ENCODE measurements around the gene G3BP1.

The G3BP1 gene

GRCh38 chr5:151741678-151742423, 29.9 kb upstream of the G3BP1 start:
- Histone ChIP-seq H3K4me3 (replicated peaks; ENCODE audit: insufficient read depth, low read length) (no peak overlapping the region), H3K27ac (replicated peaks) (no peak overlapping the region), H3K27me3 (ENCODE audit: insufficient read depth, poor library complexity, severe bottlenecking) (no peaks in the 10 kb centered on the region)
- TF ChIP-seq GABPA (IDR thresholded peaks at IDR 0.05; ENCODE audit: low read depth) (no peak), POLR2AphosphoS5 (IDR thresholded peaks at IDR 0.05; ENCODE audit: low read depth) (no peak), CTCF (IDR thresholded peaks at IDR 0.05; ENCODE audit: insufficient read depth, low read length) (no peak), SPI1 (IDR thresholded peaks at IDR 0.05; ENCODE audit: borderline replicate concordance, low read depth) (no peak)
- TF ChIP-seq, protein P1, sequence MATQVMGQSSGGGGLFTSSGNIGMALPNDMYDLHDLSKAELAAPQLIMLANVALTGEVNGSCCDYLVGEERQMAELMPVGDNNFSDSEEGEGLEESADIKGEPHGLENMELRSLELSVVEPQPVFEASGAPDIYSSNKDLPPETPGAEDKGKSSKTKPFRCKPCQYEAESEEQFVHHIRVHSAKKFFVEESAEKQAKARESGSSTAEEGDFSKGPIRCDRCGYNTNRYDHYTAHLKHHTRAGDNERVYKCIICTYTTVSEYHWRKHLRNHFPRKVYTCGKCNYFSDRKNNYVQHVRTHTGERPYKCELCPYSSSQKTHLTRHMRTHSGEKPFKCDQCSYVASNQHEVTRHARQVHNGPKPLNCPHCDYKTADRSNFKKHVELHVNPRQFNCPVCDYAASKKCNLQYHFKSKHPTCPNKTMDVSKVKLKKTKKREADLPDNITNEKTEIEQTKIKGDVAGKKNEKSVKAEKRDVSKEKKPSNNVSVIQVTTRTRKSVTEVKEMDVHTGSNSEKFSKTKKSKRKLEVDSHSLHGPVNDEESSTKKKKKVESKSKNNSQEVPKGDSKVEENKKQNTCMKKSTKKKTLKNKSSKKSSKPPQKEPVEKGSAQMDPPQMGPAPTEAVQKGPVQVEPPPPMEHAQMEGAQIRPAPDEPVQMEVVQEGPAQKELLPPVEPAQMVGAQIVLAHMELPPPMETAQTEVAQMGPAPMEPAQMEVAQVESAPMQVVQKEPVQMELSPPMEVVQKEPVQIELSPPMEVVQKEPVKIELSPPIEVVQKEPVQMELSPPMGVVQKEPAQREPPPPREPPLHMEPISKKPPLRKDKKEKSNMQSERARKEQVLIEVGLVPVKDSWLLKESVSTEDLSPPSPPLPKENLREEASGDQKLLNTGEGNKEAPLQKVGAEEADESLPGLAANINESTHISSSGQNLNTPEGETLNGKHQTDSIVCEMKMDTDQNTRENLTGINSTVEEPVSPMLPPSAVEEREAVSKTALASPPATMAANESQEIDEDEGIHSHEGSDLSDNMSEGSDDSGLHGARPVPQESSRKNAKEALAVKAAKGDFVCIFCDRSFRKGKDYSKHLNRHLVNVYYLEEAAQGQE (IDR thresholded peaks at IDR 0.05; ENCODE audit: insufficient replicate concordance, low read depth), result no peak
- DNase-seq (ENCODE audit: low read depth in 1 of 2, low spot score in 1 of 2), result no peak

DNA sequence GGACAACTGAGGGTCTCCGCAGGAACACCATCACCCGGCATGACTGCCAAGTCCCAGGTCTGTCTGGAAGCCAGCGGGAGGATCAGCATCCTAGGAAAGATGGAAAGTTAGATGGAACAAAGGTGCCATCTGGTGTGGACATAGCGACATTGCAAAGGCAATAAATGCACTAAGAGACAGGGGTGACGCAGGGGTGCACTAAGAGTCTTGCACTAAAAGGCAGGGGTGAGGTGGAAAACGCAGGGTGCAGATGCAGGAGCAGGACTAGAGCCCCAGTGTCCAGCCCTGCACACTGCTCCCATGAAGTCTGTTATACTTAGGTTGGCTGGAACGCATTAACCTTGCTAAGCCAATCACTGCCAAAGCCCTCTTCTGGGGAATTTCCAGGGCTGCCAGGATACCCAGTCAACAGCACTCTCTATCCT, 28.9 kb upstream of the G3BP1 start:
- no peak overlapping the region for H3K27ac ChIP-seq (replicated peaks)
- no peak for TF ChIP-seq GABPA (IDR thresholded peaks at IDR 0.05; ENCODE audit: low read depth)
- TF ChIP-seq POLR2AphosphoS5 (IDR thresholded peaks at IDR 0.05; ENCODE audit: low read depth), result no peak
- TF ChIP-seq SPI1 (IDR thresholded peaks at IDR 0.05; ENCODE audit: borderline replicate concordance, low read depth), result no peak
- TF ChIP-seq, protein P1 (IDR thresholded peaks at IDR 0.05; ENCODE audit: insufficient replicate concordance, low read depth), result no peak
- TF ChIP-seq CTCF (IDR thresholded peaks at IDR 0.05; ENCODE audit: insufficient read depth, low read length), result peak; percentile 25
- no peaks in the 10 kb centered on the region for H3K27me3 ChIP-seq (ENCODE audit: insufficient read depth, poor library complexity, severe bottlenecking)
- H3K4me3 ChIP-seq (replicated peaks; ENCODE audit: insufficient read depth, low read length), result no peak overlapping the region
- no peak for DNase-seq (ENCODE audit: low read depth in 1 of 2, low spot score in 1 of 2)

DNA sequence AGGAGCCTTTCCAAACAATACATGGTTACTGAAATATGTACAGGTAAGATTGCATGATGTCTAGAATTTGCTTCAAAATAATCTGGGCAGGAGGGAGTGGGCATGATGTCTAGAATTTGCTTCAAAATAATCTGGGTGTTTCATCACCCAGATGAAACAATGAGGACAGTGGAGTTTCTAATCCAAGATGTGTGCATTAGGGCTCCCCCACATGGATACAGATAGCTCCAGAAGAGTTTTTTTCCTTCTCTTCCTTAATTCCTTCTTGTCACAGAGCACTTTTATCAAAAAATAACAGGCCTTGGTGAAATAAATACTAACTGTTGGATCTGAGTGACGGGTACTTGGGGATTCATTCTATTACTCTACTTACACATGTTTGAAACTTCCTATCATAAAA, 28.2 kb upstream of the G3BP1 start:
- DNase-seq (ENCODE audit: low read depth in 1 of 2, low spot score in 1 of 2), result no peak
- no peak for TF ChIP-seq POLR2AphosphoS5 (IDR thresholded peaks at IDR 0.05; ENCODE audit: low read depth)
- Histone ChIP-seq H3K27me3 (ENCODE audit: insufficient read depth, poor library complexity, severe bottlenecking) (no peaks in the 10 kb centered on the region), H3K27ac (replicated peaks) (no peak overlapping the region), H3K4me3 (replicated peaks; ENCODE audit: insufficient read depth, low read length) (no peak overlapping the region)

- no peak for DNase-seq (ENCODE audit: low read depth in 1 of 2, low spot score in 1 of 2)
- no peak overlapping the region for H3K4me3 ChIP-seq (replicated peaks; ENCODE audit: insufficient read depth, low read length)
Measured at GRCh38 chr5:151745071-151745705, 26.6 kb upstream of the G3BP1 start.

More at GRCh38 chr5:151745071-151745705, 26.6 kb upstream of the G3BP1 start:
- Histone ChIP-seq H3K27ac (replicated peaks) (no peak overlapping the region), H3K27me3 (ENCODE audit: insufficient read depth, poor library complexity, severe bottlenecking) (no peaks in the 10 kb centered on the region)
- TF ChIP-seq, protein P1 (IDR thresholded peaks at IDR 0.05; ENCODE audit: insufficient replicate concordance, low read depth), result no peak
- TF ChIP-seq CTCF (IDR thresholded peaks at IDR 0.05; ENCODE audit: insufficient read depth, low read length) (no peak), GABPA (IDR thresholded peaks at IDR 0.05; ENCODE audit: low read depth) (no peak), SPI1 (IDR thresholded peaks at IDR 0.05; ENCODE audit: borderline replicate concordance, low read depth) (no peak), POLR2AphosphoS5 (IDR thresholded peaks at IDR 0.05; ENCODE audit: low read depth) (no peak)
